GM19238 (cell line): ENCODE results near the gene EYS.
"Not testable (repeated sequence)": the region's sequence is repeated elsewhere in the genome, so short reads cannot be mapped to it uniquely, and the experiment has no call there.

Experiments
- DNase-seq: peaks from one replicate; pipeline ENCODE4 v3.0.0; 2011; ENCODE audit warnings: low spot score; ENCODE audit not compliant: insufficient read length

EYS gene

DNA sequence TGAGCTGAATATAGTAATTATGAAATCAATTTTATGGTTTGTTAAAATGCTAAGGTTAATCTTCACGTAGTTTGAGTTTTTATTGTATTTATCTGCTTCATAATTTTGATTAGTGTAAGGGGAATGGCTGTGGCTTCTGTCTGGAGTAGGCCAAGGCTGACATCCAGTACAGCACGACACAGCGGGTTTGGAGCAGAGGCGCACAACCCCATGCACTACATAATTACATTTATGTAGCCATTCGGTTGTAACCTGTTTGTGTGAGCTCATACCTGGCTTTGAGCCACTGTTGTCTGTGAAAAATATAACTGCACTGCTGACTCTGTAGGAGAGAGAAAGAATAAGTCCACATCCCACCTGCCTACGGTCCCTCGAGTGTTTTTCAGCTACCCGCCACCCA lies 615.5 kb downstream of the EYS start:
- DNase-seq, result no peak

DNA sequence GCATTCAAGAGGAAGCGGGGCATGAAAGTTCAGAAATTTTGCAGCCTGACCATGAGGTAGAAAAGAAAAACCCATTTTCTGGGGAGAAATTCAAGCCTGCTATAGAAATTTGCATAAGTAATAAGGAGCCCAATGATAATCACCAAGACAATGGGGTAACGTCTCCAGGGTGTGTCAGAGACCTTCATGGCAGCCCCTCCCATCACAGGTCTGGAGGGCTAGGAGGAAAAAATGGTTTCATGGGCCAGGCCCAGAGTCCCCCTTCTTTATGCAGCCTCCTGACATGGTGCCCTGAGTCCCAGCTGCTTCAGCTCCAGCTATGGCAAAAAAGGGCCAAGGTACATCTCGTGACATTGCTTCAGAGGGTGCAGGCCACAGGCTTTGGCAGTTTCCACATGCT lies 618.5 kb downstream of the EYS start:
- DNase-seq, result no peak

DNA sequence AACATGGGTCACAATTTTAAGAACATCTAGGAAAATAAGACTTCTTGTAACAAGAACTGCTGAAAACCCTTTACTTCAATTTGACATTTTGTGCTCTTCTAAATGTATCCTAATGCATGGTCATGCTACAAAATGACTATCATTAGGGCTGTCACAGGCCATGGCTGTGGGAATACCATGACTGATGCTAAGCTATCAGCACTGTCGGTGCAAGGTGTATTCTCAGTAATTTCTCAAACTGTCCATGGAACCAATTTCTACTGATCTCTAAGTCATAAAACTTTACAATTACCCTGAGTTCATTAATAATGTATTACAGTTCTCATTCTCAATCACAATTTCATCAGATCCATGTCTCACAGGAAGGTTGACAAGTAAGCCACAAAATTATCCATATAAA lies 625.3 kb downstream of the EYS start:
- DNase-seq, result no peak

DNA sequence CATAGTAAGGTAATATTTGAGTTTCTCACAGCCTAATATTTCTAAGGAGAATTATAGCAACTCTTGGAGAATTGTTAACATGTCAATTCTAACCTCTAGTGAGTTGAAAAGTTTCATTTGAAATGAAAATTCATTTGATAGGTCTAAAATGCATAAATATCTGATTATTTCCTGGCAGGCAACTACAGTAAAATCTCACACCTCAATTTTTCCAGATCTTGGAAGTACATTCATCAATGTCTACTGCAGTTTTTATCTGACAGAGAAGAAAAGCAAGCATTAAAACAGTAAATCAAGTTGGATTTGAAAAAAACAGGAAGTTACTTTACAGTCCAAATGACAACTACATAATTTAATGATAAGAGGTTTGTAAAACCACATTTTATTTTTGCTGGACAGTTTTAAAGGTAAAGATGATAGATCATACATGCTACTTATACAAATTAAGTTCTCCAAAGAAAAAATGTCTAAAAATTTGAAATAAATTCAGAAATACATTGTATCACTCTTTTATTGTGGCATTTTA lies 631.3 kb downstream of the EYS start:
- DNase-seq, result no peak

DNA sequence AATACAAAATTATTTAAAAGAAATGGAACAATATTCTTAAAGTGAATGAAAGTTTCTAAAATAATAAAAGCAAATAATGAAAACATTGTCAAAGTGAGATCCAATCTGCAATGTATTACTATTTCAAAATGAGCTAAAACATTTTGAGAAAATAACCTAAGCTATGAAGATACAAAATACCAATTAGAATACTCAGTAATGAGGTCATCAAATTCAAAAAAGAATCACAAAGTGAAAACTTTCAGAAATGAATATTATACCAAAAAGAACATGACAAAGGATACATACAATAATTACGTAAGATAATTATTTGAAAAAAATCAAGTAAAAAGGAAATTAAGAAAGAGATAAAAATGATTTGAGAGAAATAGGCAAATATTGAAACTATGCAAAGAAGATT lies 634.5 kb downstream of the EYS start:
- DNase-seq, result no peak

DNA sequence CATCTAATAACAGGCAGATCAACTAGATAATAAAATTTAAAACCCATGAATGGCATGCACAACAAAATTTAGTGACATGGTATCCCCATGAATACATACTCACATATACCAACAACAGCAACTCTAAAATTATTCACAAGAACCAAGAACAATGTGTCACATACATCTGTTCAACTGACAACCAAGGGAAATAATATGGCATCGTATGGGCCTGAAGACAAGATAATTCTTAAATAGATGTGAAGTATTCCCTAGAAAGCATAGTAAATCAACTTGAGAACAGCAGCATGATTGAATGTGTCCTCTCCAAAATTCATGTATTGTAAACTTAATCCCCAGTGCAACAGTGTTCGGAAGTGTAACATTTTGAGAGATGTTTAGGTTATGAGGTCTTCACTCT lies 635.5 kb downstream of the EYS start:
- DNase-seq, result no peak

DNA sequence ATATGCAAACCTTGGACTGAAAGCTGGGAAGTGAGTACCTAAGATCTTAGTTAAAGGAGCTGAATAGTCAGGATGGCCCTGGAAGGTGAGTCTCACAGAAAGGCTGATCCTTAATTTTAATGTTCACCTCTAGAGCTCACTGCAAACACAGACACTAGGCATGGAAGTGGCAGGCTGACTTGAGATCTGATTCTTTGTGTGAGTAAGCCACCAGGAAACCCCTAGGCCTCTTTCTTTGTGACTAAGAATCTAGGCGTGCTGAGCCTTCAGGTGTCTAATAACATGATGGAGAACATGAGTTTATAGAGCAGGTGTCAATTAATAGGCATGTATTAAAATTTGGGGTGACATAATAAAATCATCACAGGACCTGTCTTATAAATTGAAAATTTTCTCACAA lies 642.2 kb downstream of the EYS start:
- no peak for DNase-seq

DNA sequence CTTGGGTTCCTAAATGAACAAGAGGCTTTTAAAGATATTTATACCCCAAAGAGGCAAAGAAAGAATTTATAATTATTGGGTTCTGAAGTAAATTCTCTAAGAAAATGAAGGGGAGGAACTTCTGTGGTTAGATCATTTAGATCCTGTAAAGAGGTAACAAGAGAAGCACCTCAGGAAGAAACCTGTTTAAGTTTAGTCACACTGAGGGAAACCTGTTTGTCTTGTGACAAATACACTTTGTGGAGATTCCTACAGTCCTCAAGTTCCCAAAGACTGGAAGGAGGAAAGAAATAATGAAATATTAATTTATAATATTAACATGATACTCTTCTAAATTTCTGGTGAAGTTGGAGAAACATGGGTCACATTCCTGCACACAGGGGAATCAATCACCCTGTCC lies 647.5 kb downstream of the EYS start:
- no peak for DNase-seq

DNA sequence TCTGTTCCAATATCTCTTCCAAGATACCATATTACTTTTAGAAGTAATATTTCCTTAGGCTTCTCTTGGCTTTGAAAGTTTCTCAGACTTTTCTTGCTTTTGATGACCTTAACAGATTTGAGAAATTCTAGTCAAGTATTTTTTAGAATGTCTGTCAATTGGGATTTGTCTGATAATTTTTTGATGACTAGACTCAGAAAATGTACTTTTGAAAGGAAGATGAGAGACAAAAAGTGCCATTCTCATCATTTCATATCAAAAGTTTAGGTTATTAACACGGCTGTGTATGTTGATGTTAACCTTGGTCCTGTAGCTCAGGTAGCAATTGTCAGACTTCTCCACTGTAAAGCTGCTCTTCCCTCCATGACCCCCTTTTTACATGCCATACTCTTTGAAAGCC lies 651.5 kb downstream of the EYS start:
- DNase-seq, result no peak

DNA sequence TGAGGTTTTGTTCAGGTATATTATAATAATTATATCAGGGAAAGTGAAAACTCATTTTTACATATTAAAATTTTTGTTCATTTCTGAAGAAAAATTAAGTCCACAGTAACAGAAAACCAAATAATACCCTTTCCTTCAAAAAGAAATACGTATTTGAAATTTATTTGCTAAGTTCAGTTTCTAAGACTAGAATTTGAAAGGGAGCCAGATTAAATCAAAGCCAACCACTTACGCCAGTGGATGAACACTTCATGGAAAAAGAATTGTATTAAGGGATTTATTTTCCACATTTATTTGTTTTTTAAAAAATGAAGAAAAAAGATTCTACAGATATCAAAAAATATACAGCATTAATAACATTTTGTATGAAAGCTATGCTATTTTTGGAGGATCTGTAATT lies 654.4 kb downstream of the EYS start:
- DNase-seq, result no peak

DNA sequence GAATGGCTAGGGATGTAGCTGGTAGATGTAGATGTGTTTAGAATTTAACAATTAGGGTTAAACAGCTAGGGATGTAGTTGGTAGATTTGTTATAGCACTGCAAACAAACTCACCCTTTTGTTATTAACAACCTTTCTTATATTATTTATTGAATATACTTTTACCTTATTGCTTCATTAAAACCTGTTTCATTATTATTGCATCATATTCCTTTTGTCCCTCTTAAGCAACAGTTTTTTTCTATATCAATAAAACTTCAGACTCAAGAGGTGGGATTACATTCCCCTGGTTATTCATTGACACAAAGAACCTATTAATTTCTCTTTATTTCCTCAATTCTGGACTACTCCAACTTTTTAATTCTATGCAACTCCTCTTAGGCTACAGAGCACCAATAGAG lies 661.2 kb downstream of the EYS start:
- DNase-seq, result no peak

DNA sequence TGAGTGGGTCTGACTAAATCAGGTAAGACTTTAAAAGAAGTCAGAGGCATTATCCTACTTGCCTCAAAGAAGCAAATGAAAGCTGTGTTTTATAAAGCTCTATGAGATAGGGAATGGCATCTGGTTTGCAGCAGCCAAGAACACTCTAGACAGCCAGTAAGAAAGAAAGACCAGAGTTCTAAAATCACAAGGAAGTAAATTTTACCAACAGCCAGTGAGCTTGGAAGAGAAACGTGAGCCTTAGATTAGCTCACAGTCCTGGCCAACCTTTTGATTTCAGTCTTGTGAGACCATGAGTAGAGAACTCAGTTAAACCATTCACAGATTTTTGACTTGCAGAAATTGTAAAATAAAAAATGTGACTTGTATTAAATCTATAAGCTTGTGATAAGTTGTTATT lies 693.0 kb downstream of the EYS start:
- DNase-seq, result no peak

DNA sequence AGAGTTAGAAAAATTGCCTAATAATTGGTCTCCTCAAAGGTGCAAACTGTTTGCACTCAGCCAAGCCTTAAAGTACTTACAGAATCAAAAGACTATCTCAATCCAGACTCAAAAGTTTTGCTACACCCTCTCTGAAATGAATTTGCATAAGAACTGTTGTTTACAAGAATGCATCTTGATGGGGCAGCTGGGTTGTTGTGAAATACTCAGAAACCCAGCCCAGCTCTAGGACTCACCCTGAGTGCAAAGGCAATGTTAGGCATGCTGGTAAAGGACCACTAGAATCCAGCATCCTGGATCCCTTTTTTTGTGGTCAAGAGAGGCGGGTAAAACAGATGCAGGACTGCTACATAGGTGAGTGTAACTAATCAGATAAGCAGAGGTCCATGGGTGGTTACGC lies 700.2 kb downstream of the EYS start:
- DNase-seq, result no peak

DNA sequence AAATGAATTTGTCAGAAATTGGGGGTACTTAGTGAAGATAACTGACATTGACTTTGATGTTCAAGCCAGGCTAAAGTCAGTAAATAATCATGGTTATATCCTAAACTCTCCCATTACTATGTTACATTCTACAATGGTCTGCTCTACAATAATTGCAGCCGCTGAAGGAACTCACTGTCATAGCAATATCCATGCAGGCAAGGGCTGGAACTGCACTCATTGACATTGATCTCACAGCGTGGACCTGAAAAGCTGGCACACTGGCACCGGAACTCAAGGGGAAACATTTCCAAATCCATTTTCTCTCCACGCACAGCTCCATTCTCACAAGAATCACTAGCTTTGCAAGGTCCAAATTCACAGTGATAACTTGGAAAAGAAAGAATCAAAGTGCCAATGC lies 702.7 kb downstream of the EYS start:
- no peak for DNase-seq

DNA sequence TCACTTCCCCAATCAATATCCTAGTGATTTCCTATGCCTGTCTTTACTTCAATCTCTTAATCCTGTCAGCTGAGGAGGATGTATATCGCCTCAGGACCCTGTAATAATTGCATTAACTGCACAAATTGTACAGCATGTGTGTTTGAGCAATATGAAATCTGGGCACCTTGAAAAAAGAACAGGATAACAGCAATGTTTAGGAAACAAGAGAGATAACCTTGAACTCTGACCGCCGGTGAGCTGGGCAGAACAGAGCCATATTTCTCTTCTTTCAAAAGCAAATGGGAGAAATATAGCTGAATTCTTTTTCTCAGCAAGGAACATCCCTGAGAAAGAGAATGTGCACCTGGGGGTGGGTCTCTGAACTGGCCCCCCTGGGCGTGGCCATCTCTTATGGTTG lies 704.1 kb downstream of the EYS start:
- DNase-seq, result not testable (repeated sequence)

DNA sequence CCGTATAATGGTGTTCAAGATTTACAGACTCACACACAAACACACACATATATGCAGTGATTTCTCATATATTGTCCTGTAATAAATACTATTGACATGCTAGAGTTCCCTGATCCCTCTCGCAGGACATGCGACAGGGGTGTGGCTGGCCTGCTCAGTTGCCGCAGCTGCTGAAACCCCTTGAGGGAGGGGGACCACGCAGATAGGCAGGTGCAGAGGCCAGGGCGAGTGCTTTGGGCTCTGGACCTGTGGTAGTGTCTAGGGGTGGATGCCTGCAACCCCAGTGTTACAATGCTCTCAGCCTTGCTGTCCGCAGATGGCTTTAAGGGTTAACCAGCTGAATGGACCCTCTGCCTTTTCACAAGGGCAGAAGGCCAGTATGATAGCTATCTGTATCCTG lies 706.2 kb downstream of the EYS start:
- DNase-seq, result no peak

DNA sequence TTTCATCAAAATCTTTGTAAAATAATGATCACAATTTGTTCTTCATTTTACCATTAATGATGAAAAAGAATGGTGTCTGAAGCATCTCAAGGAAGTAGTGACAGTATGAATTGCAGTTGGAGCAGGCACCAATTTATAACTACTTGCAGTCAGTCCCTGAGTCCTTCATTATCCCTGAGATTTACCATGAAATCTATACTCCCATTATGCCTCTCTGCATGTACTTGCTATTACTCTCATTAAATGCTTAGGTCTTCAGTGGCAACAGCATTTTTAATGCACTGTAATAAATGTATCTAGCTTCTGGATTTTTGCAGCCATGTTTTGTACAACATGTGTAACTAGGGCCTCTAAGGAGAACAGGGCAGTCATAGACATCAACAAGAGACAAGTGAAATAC lies 708.8 kb downstream of the EYS start:
- DNase-seq, result no peak

DNA sequence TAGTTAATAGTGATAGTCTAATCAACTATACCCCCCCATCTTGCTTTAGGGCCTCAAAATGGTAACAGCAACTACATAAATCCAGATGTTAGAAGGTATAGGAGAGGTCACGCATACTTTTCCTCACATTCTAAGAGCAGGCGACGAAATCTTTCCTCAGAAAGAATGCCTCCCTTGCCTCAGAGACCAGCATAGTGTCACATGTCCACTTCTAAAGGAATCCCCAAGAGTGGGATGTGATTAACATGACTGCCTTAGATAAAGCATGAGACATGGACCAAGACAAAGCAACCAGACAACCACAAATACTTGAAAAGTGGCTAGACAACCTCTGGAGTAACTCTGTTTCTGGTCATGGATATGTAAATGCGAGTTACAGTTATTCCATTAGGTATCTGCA lies 710.7 kb downstream of the EYS start:
- no peak for DNase-seq

DNA sequence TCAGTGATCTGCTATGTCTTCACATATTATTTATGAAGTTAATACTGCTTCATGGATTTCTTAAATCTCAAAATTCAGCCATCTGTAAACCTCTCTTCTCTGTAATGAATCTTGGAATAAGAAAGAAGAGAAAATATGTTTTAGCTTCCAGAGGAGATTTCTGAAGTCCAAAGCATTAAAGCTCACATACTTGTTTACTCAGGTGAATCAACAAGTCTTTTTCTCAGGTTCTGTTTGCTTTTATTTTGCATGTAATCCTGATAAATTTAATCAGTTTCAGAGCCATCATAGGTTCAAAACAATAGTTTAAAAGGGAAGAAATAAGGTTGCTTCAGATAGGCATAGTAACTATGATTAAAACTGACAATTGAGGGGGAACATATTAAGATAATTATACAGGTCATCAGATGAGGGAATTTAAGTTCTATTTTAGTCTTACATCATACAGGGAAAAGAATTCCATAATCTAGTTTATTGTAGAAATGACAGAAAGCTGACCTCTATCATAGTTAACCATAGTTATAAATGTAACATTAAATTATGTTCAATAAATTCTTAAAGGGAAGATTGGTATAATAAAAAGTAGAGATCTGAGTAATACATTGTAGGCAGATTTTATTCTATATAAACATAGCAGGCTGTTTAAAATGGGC lies 716.2 kb downstream of the EYS start:
- DNase-seq, result no peak

DNA sequence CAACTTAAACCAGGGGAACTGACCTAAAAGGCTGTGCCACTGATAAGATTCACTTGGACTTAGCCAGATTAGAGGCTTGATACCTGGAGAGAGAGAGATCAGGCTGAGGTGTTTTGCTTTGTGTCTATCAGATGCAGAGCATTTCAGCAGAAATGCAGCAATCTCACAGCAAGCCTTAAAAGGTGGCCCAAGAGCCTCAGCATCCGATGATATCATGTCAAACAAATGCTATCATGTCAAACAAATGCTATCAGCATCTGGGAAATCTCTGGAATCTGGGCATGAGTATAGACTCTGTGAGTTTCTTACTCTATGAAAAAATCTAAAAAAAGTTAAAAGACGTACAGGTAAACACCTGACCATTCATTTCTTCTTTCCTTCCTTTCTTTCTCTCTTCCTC lies 718.9 kb downstream of the EYS start:
- no peak for DNase-seq

DNA sequence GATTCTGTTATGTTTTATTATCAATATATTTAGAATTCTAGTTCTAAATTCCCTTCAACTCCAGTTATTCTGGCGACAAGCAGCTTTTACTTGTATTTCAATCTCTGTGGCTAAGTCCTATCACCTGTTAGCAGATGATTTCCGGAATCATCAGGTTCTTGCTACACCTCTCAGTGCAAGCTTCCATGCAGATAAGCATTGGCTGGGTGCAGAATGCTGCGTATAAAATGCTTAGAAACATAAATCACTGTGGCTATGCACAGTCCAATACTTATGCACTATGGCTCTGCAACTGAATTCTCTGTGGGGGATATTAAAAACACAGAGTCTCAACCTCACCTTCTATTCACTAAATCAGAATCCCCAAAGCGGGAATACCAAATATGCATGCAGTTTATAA lies 720.0 kb downstream of the EYS start:
- DNase-seq, result no peak

DNA sequence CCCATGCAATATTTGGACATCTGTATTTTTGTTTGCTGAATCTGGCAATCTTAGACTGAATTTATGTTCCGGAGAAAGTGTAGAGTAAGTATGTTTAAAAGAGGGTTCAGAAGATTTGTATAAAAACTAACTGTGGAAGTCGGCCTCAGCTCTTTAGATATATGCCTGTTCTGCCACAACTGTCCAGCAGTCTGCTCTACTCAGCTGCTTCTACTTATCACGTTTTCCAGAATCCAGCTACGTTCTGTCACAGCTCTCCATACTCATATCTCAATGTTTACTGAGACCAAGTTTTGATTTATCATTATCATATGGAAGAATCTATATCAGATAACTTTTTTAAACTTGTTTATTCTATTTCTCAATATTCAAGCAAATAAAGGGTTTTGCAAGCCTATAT lies 721.3 kb downstream of the EYS start:
- DNase-seq, result no peak

DNA sequence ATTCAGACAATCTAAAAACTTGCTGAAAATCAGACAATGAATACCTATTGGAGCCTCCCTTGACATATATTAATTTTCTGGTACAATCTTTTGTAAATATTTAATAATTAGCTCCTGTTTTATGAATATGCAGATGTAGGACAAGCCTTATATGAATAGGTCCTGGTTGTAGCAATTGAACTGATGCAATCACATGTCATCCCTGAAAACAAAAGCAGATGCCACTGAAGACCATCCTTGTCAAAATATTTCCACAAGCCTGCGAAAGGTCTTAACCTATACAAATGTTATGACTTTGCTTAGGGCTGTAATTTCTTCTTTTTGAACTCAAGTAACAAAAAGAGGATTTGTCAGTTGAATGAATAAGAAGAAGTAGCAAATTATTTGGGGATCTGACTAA lies 722.1 kb downstream of the EYS start:
- DNase-seq, result no peak

DNA sequence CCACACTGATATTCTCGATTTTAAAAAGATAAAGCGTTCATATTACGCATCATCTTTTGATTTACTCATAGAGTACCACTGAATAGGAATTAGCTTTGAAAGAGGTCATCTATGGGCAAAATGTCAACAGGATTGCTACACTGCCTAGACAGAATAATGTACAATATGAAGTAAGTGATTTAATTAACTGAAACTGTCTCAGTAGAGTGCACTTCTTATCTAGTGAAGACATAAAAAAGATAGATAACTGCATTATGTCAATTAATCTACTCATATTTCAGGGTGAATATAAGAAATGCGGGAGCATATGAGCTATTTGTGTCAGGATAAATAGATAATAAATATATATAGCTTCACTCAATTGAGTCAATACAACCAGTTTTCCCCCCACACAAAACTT lies 723.9 kb downstream of the EYS start:
- DNase-seq, result no peak
